OCI-LY1 (cell line): ENCODE measurements around the gene POLR2A.

Source experiments
- EZH2 ChIP-seq: fragments of 200-600 bp; sonication (generic), shearing (Covaris generic); IDR thresholded peaks from 2 replicates; pipeline ENCODE4 v1.8.0; 2017; ENCODE audit warnings: borderline replicate concordance, mixed run types, mild to moderate bottlenecking, antibody characterized with exemption, low read length, moderate library complexity, mixed read lengths
- TF ChIP-seq, protein P1 (sequence below): fragments of 200-600 bp; sonication (generic), shearing (Covaris generic); IDR thresholded peaks from 2 replicates; pipeline ENCODE4 v1.5.1; 2017; ENCODE audit warnings: mild to moderate bottlenecking, antibody characterized with exemption, low read length, moderate library complexity, mixed read lengths

DNA sequence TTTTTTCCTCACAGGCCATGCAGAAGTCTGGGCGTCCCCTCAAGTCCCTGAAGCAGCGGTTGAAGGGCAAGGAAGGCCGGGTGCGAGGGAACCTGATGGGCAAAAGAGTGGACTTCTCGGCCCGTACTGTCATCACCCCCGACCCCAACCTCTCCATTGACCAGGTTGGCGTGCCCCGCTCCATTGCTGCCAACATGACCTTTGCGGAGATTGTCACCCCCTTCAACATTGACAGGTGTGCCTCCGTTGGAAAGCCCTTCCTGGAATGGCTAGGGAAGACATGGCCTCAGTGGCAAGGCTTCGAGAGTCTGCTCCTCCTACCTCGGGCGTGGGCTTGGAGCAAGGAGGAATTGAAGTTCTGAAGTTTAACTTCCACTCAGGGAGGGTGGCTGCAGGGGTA, 13.5 kb downstream of the POLR2A start:
- TF ChIP-seq, protein P1, sequence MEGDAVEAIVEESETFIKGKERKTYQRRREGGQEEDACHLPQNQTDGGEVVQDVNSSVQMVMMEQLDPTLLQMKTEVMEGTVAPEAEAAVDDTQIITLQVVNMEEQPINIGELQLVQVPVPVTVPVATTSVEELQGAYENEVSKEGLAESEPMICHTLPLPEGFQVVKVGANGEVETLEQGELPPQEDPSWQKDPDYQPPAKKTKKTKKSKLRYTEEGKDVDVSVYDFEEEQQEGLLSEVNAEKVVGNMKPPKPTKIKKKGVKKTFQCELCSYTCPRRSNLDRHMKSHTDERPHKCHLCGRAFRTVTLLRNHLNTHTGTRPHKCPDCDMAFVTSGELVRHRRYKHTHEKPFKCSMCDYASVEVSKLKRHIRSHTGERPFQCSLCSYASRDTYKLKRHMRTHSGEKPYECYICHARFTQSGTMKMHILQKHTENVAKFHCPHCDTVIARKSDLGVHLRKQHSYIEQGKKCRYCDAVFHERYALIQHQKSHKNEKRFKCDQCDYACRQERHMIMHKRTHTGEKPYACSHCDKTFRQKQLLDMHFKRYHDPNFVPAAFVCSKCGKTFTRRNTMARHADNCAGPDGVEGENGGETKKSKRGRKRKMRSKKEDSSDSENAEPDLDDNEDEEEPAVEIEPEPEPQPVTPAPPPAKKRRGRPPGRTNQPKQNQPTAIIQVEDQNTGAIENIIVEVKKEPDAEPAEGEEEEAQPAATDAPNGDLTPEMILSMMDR = no peak
- TF ChIP-seq EZH2 = no peak
